Activated gamma-delta T cell treated with anti-CD3 and anti-CD28 coated beads, Interleukin-2, amount 50 U/mL, for 16 hours (primary cell): ENCODE measurements around the gene MLIP.
"Not testable (repeated sequence)": the region's sequence is repeated elsewhere in the genome, so short reads cannot be mapped to it uniquely, and the experiment has no call there.

Source experiments
- DNase-seq: peaks from one replicate; pipeline ENCODE4 v3.0.0-alpha.2; 2020; ENCODE audit warnings: low read depth

Gene MLIP

GRCh38 chr6:54140811-54141210 is 29.6 kb downstream of the MLIP start:
- DNase-seq, result no peak

- no peak for DNase-seq
Observed at GRCh38 chr6:54142889-54143519, 31.8 kb downstream of the MLIP start.

GRCh38 chr6:54151861-54152260 is 40.6 kb downstream of the MLIP start:
- no peak for DNase-seq

GRCh38 chr6:54156650-54157250 is 45.5 kb downstream of the MLIP start:
- no peak for DNase-seq

GRCh38 chr6:54157405-54157804 is 46.2 kb downstream of the MLIP start:
- no peak for DNase-seq

- DNase-seq, result no peak
Observed at GRCh38 chr6:54173089-54173488, 61.8 kb downstream of the MLIP start.

GRCh38 chr6:54179152-54179551 is 67.9 kb downstream of the MLIP start:
- no peak for DNase-seq

GRCh38 chr6:54183616-54184015 is 72.4 kb downstream of the MLIP start:
- DNase-seq, result no peak

GRCh38 chr6:54185885-54186284 is 74.6 kb downstream of the MLIP start:
- DNase-seq, result no peak

GRCh38 chr6:54188846-54189245 is 77.6 kb downstream of the MLIP start:
- DNase-seq, result no peak

GRCh38 chr6:54191461-54191860 is 80.2 kb downstream of the MLIP start:
- no peak for DNase-seq

GRCh38 chr6:54192993-54193392 is 81.8 kb downstream of the MLIP start:
- no peak for DNase-seq

- DNase-seq, result no peak
Observed at GRCh38 chr6:54193560-54193959, 82.3 kb downstream of the MLIP start.

GRCh38 chr6:54194067-54194466 is 82.8 kb downstream of the MLIP start:
- no peak for DNase-seq

GRCh38 chr6:54195637-54196036 is 84.4 kb downstream of the MLIP start:
- no peak for DNase-seq

- no peak for DNase-seq
Observed at GRCh38 chr6:54196905-54197304, 85.7 kb downstream of the MLIP start.

GRCh38 chr6:54198134-54198533 is 86.9 kb downstream of the MLIP start:
- no peak for DNase-seq

- DNase-seq, result not testable (repeated sequence)
Observed at GRCh38 chr6:54203474-54204035, 92.3 kb downstream of the MLIP start.

- no peak for DNase-seq
Observed at GRCh38 chr6:54204921-54205591, 93.8 kb downstream of the MLIP start.

GRCh38 chr6:54206510-54206909 is 95.3 kb downstream of the MLIP start:
- DNase-seq, result no peak

GRCh38 chr6:54209983-54210382 is 98.7 kb downstream of the MLIP start:
- not testable (repeated sequence) for DNase-seq

GRCh38 chr6:54214286-54214685 is 103.0 kb downstream of the MLIP start:
- DNase-seq, result no peak

- no peak for DNase-seq
Observed at GRCh38 chr6:54216336-54216735, 105.1 kb downstream of the MLIP start.
